NCI-H2081 (cell line): ENCODE measurements around the gene BORCS6.
"Not testable (repeated sequence)": the region's sequence is repeated elsewhere in the genome, so short reads cannot be mapped to it uniquely, and the experiment has no call there.

Experiments
- DNase-seq, 2 experiments: peaks; one replicate each; lab custom pipeline; 2025; lab: John Stamatoyannopoulos, UW

The BORCS6 gene

GRCh38 chr17:8189711-8190477 lies at the start of gene BORCS6:
Gene BORCS6 (minus strand): TSS chr17:8190180. CDS start chr17:8190140, 40 bp downstream.
- DNase-seq: peak; percentile 88 to 95

GRCh38 chr17:8237886-8238285 lies 47.9 kb upstream of the BORCS6 start:
- no peak for DNase-seq

GRCh38 chr17:8237175-8237574 lies 47.2 kb upstream of the BORCS6 start:
- no peak for DNase-seq

- no peak for DNase-seq
These were observed 45.7 kb upstream of the BORCS6 start for GRCh38 chr17:8235676-8236075.

- no peak for DNase-seq
These were observed 44.6 kb upstream of the BORCS6 start for GRCh38 chr17:8234361-8235270.

- DNase-seq: peak in 1 of 2 experiments; percentile 41
These were observed 41.7 kb upstream of the BORCS6 start for GRCh38 chr17:8231701-8232100.

GRCh38 chr17:8227238-8227581 lies 37.2 kb upstream of the BORCS6 start:
- DNase-seq: no peak

GRCh38 chr17:8226536-8227237 lies 36.7 kb upstream of the BORCS6 start:
- no peak for DNase-seq

- peak; percentile 27 to 28 for DNase-seq
These were observed 36.0 kb upstream of the BORCS6 start for GRCh38 chr17:8225813-8226535.

- DNase-seq: no peak
These were observed 35.2 kb upstream of the BORCS6 start for GRCh38 chr17:8224891-8225812.

- peak; percentile 34 to 66 for DNase-seq
These were observed 33.6 kb upstream of the BORCS6 start for GRCh38 chr17:8223356-8224126.

- DNase-seq: peak; percentile 77
These were observed 32.8 kb upstream of the BORCS6 start for GRCh38 chr17:8222630-8223355.

- no peak for DNase-seq
These were observed 32.3 kb upstream of the BORCS6 start for GRCh38 chr17:8222380-8222629.

GRCh38 chr17:8221663-8222379 lies 31.8 kb upstream of the BORCS6 start:
- peak; percentile 65 to 82 for DNase-seq

GRCh38 chr17:8220783-8221662 lies 31.0 kb upstream of the BORCS6 start:
- peak; percentile 82 for DNase-seq

GRCh38 chr17:8214000-8214399 lies 24.0 kb upstream of the BORCS6 start:
- not testable (repeated sequence) for DNase-seq

- DNase-seq: no peak
These were observed 22.6 kb upstream of the BORCS6 start for GRCh38 chr17:8212312-8213180.
